Endodermal cell (in vitro differentiated cells): ENCODE data around the gene MRPS18B. TPM values are rescaled to one million over a fixed set of nuclear protein-coding genes. Genes with fewer than 3 reads are reported as not detected.

ENCODE experiments used
- DNase-seq: peaks from one replicate; pipeline ENCODE4 v3.0.0-alpha.2; 2017
- H3K27ac ChIP-seq: 2 replicates; pipeline ENCODE4 v1.5.1; 2013; ENCODE audit warnings: mild to moderate bottlenecking, low read depth, low read length, moderate library complexity
- H3K27me3 ChIP-seq: 2 replicates; pipeline ENCODE4 v1.6.1; 2013; ENCODE audit warnings: mild to moderate bottlenecking, low read length, moderate library complexity; ENCODE audit not compliant: insufficient read depth, control insufficient read depth, poor library complexity, severe bottlenecking
- H3K36me3 ChIP-seq: 2 replicates; pipeline ENCODE4 v1.7.0; 2013; ENCODE audit warnings: mild to moderate bottlenecking, low read length, moderate library complexity; ENCODE audit not compliant: control insufficient read depth, insufficient read depth
- H3K4me1 ChIP-seq: one replicate; pipeline ENCODE4 v1.7.0; 2013; ENCODE audit warnings: low read length; ENCODE audit not compliant: control insufficient read depth, insufficient read depth
- H3K4me3 ChIP-seq: 2 replicates; pipeline ENCODE4 v1.5.1; 2013; ENCODE audit warnings: mild to moderate bottlenecking, low read length, moderate library complexity
- H3K9ac ChIP-seq: 2 replicates; pipeline ENCODE4 v1.6.1; 2013; ENCODE audit warnings: mild to moderate bottlenecking, low read length, moderate library complexity; ENCODE audit not compliant: poor library complexity, severe bottlenecking; ENCODE audit errors: extremely low read depth
- H3K9me3 ChIP-seq: 2 replicates; pipeline ENCODE4 v1.6.1; 2013; ENCODE audit warnings: mild to moderate bottlenecking, low read length, moderate library complexity; ENCODE audit not compliant: control insufficient read depth
- H3K27ac Mint-ChIP-seq: 2 replicates; pipeline ENCODE4 v1.8.0; 2020; ENCODE audit warnings: mixed read lengths
- H3K27me3 Mint-ChIP-seq: 2 replicates; pipeline ENCODE4 v1.8.0; 2021; ENCODE audit warnings: mild to moderate bottlenecking, mixed read lengths; ENCODE audit not compliant: insufficient read depth
- H3K36me3 Mint-ChIP-seq: 2 replicates; pipeline ENCODE4 v1.8.0; 2020; ENCODE audit warnings: low read depth, mixed read lengths
- H3K4me1 Mint-ChIP-seq: 2 replicates; pipeline ENCODE4 v1.8.0; 2020; ENCODE audit warnings: mixed read lengths
- H3K4me3 Mint-ChIP-seq: 2 replicates; pipeline ENCODE4 v1.8.0; 2020; ENCODE audit warnings: mild to moderate bottlenecking, moderate library complexity, mixed read lengths
- H3K9me3 Mint-ChIP-seq: 2 replicates; pipeline ENCODE4 v1.8.0; 2020; ENCODE audit warnings: mild to moderate bottlenecking, mixed read lengths
- WGBS, 2 experiments: methylation state at CpG; one replicate each; pipeline versions ENCODE4 v1.1.5 to v1.1.7; 2013; ENCODE audit warnings: missing lambda C conversion rate in 2 of 2, mixed read lengths in 1 of 2; ENCODE audit not compliant: insufficient coverage in 1 of 2, insufficient read length in 1 of 2; 5-methylcytosine and 5-hydroxymethylcytosine counted together
- total RNA-seq, 2 donors: library from RNA; stranded (reverse); fragmentation: NEBNext Ultra II Directional in 1 of 2; extraction: Animal tissue kit (Norgen Biotek cat#: 25700) in 1 of 2; gene quantifications; 2 replicates in 1 of 2; 3 replicates in 1 of 2; pipeline ENCODE4 v1.2.1, GENCODE V29; 2021
- TF ChIP-seq, protein P1 (sequence below): fragments of 200-600 bp; sonication (generic); conservative IDR thresholded peaks from 2 replicates; pipeline ENCODE4 v1.5.0; 2021; ENCODE audit warnings: antibody characterized with exemption, mild to moderate bottlenecking

Gene MRPS18B
- total RNA-seq, 2 donors from 2014 or later, result 37.6 to 39.7 TPM

DNA sequence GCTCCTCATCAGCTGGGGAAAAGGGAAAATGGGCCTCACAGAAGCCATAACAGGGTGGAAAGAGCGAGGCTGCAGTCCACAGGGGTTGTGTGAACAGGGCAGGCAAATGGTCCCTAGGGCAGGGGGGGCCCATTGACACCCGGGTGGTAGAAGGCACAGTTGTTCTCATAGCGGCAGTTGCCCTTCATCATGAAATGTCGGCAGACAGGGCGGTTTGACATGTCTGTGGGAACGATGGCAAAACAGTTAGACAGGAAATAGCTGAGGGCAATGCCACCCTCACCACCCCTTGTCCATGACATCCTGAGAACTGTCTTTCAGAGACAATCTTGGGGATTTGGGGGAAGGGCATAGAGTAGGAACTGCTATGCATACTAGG lies 16.2 kb upstream of the MRPS18B start:
- peaks cover 4% of the 10 kb centered on the region for H3K4me1 Mint-ChIP-seq
- H3K4me3 Mint-ChIP-seq, result no peak overlapping the region
- H3K9me3 ChIP-seq, result no peaks in the 10 kb centered on the region
- no peak overlapping the region for H3K4me3 ChIP-seq
- TF ChIP-seq, protein P1, sequence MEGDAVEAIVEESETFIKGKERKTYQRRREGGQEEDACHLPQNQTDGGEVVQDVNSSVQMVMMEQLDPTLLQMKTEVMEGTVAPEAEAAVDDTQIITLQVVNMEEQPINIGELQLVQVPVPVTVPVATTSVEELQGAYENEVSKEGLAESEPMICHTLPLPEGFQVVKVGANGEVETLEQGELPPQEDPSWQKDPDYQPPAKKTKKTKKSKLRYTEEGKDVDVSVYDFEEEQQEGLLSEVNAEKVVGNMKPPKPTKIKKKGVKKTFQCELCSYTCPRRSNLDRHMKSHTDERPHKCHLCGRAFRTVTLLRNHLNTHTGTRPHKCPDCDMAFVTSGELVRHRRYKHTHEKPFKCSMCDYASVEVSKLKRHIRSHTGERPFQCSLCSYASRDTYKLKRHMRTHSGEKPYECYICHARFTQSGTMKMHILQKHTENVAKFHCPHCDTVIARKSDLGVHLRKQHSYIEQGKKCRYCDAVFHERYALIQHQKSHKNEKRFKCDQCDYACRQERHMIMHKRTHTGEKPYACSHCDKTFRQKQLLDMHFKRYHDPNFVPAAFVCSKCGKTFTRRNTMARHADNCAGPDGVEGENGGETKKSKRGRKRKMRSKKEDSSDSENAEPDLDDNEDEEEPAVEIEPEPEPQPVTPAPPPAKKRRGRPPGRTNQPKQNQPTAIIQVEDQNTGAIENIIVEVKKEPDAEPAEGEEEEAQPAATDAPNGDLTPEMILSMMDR, result no peak
- H3K9ac ChIP-seq, result no peak overlapping the region
- H3K27ac ChIP-seq, result no peak overlapping the region
- 95 to 100% methylated on average over 6 of the region's 6 CpGs for WGBS, 2 experiments
- no peaks in the 10 kb centered on the region for H3K27me3 Mint-ChIP-seq
- H3K36me3 ChIP-seq, result peaks cover 68% of the 10 kb centered on the region
- H3K27me3 ChIP-seq, result no peaks in the 10 kb centered on the region
- no peak overlapping the region for H3K27ac Mint-ChIP-seq
- DNase-seq, result no peak
- H3K36me3 Mint-ChIP-seq, result peaks cover 74% of the 10 kb centered on the region
- no peaks in the 10 kb centered on the region for H3K4me1 ChIP-seq
- H3K9me3 Mint-ChIP-seq, result no peaks in the 10 kb centered on the region

DNA sequence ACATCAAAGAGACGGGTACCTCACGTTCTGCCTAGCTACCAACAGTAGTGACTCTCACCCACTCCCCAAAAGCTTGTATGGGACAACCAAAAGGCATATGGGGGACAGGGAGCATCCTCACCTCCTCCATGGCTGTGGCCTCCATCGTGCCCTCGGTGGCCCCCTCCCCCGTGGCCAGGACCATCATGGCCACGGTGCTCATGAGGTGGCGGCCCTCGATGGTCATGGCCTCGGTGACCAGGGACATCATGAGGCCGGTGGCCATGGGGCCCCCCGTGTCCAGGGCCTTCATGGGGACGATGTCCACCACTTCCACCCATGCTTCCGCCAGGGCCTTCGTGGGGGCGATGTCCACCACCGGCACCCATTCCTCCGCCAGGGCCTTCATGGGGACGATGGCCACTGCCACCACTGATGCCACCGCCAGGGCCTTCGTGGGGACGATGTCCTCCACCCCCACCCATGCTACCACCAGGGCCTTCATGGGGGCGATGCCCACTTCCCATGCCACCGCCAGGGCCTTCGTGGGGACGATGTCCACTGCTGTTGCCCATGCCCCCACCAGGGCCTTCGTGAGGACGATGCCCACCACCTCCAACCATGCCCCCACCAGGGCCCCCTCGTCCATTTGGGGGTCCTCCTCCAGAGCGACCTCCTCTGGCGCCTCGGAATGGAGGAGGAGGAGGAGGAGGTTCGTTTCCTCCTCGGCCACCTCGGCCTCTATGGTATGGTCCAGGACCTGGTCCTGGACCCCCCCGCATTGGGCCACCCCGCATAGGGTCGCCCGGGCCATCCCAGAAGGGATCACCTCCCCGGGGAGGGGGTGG lies 15.6 kb upstream of the MRPS18B start:
- TF ChIP-seq, protein P1, result no peak
- Histone ChIP-seq H3K36me3 (peaks cover 74% of the 10 kb centered on the region), H3K9ac (no peak overlapping the region), H3K9me3 (no peaks in the 10 kb centered on the region), H3K27ac (no peak overlapping the region), H3K27me3 (no peaks in the 10 kb centered on the region), H3K4me3 (no peak overlapping the region), H3K4me1 (no peaks in the 10 kb centered on the region)
- peaks cover 4% of the 10 kb centered on the region for H3K4me1 Mint-ChIP-seq
- no peak for DNase-seq
- H3K27ac Mint-ChIP-seq, result no peak overlapping the region
- no peaks in the 10 kb centered on the region for H3K9me3 Mint-ChIP-seq
- H3K36me3 Mint-ChIP-seq, result peaks cover 76% of the 10 kb centered on the region
- no peaks in the 10 kb centered on the region for H3K27me3 Mint-ChIP-seq
- H3K4me3 Mint-ChIP-seq, result no peak overlapping the region
- 95 to 100% methylated on average over 9 to 39 of the region's 39 CpGs for WGBS, 2 experiments

DNA sequence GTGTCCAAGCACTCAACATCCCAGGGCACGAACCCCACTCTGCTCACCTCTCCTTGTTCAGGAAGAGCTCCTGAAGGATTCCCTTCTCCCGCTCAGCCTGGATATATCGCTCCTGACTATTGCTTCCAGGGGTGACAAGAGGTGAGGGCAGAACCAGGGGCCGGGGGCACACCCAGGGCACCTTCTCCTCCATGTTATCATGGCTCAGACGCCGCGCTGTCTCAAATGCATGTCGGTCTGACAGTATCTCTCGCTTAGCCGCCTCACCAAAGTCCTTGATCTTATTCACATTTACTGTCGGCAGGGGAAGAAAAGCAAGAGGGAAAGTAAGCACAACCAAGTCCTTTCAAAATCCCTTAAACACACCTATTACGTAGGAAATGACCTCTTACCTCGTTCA lies 13.7 kb upstream of the MRPS18B start:
- WGBS, 2 experiments, result 98% methylated on average over 9 to 13 of the region's 13 CpGs
- no peak overlapping the region for H3K27ac ChIP-seq
- H3K9me3 ChIP-seq, result no peaks in the 10 kb centered on the region
- H3K27me3 ChIP-seq, result no peaks in the 10 kb centered on the region
- no peak overlapping the region for H3K9ac ChIP-seq
- no peaks in the 10 kb centered on the region for H3K9me3 Mint-ChIP-seq
- peaks cover 4% of the 10 kb centered on the region for H3K4me1 Mint-ChIP-seq
- no peak overlapping the region for H3K27ac Mint-ChIP-seq
- H3K27me3 Mint-ChIP-seq, result no peaks in the 10 kb centered on the region
- peaks cover 86% of the 10 kb centered on the region for H3K36me3 ChIP-seq
- TF ChIP-seq, protein P1, result no peak
- no peaks in the 10 kb centered on the region for H3K4me1 ChIP-seq
- H3K4me3 Mint-ChIP-seq, result no peak overlapping the region
- no peak overlapping the region for H3K4me3 ChIP-seq
- H3K36me3 Mint-ChIP-seq, result peaks cover 89% of the 10 kb centered on the region
- no peak for DNase-seq
